Tibial nerve (tissue), 4 donors: ENCODE results near the gene PSME3IP1. TPM values are rescaled to one million over a fixed set of nuclear protein-coding genes. Genes with fewer than 3 reads are reported as not detected.

Experiments used
- DNase-seq, 2 donors: peaks; one replicate each; pipeline ENCODE4 v3.0.0-alpha.2; 2019; ENCODE audit warnings: low spot score in 2 of 2
- H3K27ac ChIP-seq, 4 donors: fragments of 200-600 bp; sonication (generic) in 3 of 4; one replicate each; pipeline ENCODE4 v1.5.1; 2017 to 2019; ENCODE audit warnings: mild to moderate bottlenecking in 1 of 4
- H3K27me3 ChIP-seq, 2 donors: fragments of 200-600 bp; sonication (generic) in 1 of 2; one replicate each; pipeline versions ENCODE4 v1.5.1 to v1.6.0; 2017 to 2019
- H3K36me3 ChIP-seq, 3 donors: fragments of 200-600 bp; sonication (generic); one replicate each; pipeline ENCODE4 v1.5.1; 2018 to 2019
- H3K4me1 ChIP-seq, 4 donors: fragments of 200-600 bp; sonication (generic) in 3 of 4; one replicate each; pipeline ENCODE4 v1.5.1; 2017 to 2019
- H3K4me3 ChIP-seq, 4 donors: fragments of 200-600 bp; sonication (generic) in 3 of 4; one replicate each; pipeline ENCODE4 v1.5.1; 2017 to 2019; ENCODE audit warnings: mild to moderate bottlenecking in 1 of 4, moderate library complexity in 1 of 4
- H3K9me3 ChIP-seq, 4 donors: fragments of 200-600 bp; sonication (generic) in 3 of 4; one replicate each; pipeline ENCODE4 v1.5.1; 2017 to 2019
- CTCF ChIP-seq, 5 experiments: fragments of 200-600 bp in 3 of 5; fragments of 450-650 bp in 2 of 5; sonication (generic) in 3 of 5; IDR thresholded peaks; one replicate each; pipeline ENCODE4 v1.5.1; 2016 to 2019; ENCODE audit warnings: antibody characterized with exemption in 5 of 5, mild to moderate bottlenecking in 3 of 5, moderate library complexity in 2 of 5
- EP300 ChIP-seq, 2 donors: sonication (generic); formaldehyde crosslinking; IDR thresholded peaks; one replicate each; pipeline ENCODE4 v1.6.1; 2017; ENCODE audit warnings: antibody characterized with exemption in 2 of 2, mild to moderate bottlenecking in 1 of 2
- POLR2A ChIP-seq, 2 donors: fragments of 450-650 bp; IDR thresholded peaks; one replicate each; pipeline ENCODE4 v1.6.1; 2017; ENCODE audit warnings: antibody characterized with exemption in 2 of 2, mild to moderate bottlenecking in 2 of 2, moderate library complexity in 2 of 2
- WGBS, 2 donors: methylation state at CpG; one replicate each; pipeline ENCODE4 v1.1.5; 2018; 5-methylcytosine and 5-hydroxymethylcytosine counted together
- total RNA-seq, 4 donors: library from RNA; depleted of rRNA; stranded (reverse); fragments of >200 nt; gene quantifications; one replicate each; pipeline ENCODE4 v1.1.0, GENCODE V29; 2016

PSME3IP1 gene
- total RNA-seq, 4 donors from 2014 or later: 58.4 to 100 (median 69.7) TPM

- Histone ChIP-seq H3K36me3 (peaks cover 0 to 18% (median 0%) of the 10 kb centered on the region in 3 donors), H3K4me3 (no peak overlapping the region), H3K27me3 (no peaks in the 10 kb centered on the region), H3K4me1 (peaks cover 0 to 81% (median 28%) of the 10 kb centered on the region in 4 donors), H3K9me3 (no peaks in the 10 kb centered on the region), H3K27ac (peak overlapping the region in 2 of 4 donors; percentile 0 to 87)
- WGBS, 2 donors: 80 to 81% methylated on average over 22 to 24 of the region's 24 CpGs
- DNase-seq: no peak
- TF ChIP-seq CTCF (IDR thresholded peaks at IDR 0.05) (no peak), EP300 (IDR thresholded peaks at IDR 0.05) (no peak), POLR2A (IDR thresholded peaks at IDR 0.05) (no peak)
These were observed 39.7 kb downstream of the PSME3IP1 start for GRCh38 chr16:57146040-57146647.

- Histone ChIP-seq H3K9me3 (no peaks in the 10 kb centered on the region), H3K4me1 (peaks cover 0 to 86% (median 28%) of the 10 kb centered on the region in 4 donors), H3K27ac (peak overlapping the region in 2 of 4 donors; percentile 87 to 89), H3K36me3 (peaks cover 0 to 18% (median 0%) of the 10 kb centered on the region in 3 donors), H3K4me3 (no peak overlapping the region), H3K27me3 (no peaks in the 10 kb centered on the region)
- 74 to 76% methylated on average over 13 to 14 of the region's 14 CpGs for WGBS, 2 donors
- TF ChIP-seq EP300 (IDR thresholded peaks at IDR 0.05): no peak
- TF ChIP-seq POLR2A (IDR thresholded peaks at IDR 0.05): no peak
- TF ChIP-seq CTCF (IDR thresholded peaks at IDR 0.05): no peak
- DNase-seq: no peak
These were observed 40.5 kb downstream of the PSME3IP1 start for GRCh38 chr16:57145046-57146021.

GRCh38 chr16:57144027-57144426, 41.8 kb downstream of the PSME3IP1 start:
- no peaks in the 10 kb centered on the region for H3K9me3 ChIP-seq
- WGBS, 2 donors: 93 to 96% methylated on average over 2 of the region's 2 CpGs
- H3K27me3 ChIP-seq: no peaks in the 10 kb centered on the region
- H3K27ac ChIP-seq: peak overlapping the region; percentile 40 to 89 (median 80)
- DNase-seq: no peak
- peaks cover 0 to 6% (median 0%) of the 10 kb centered on the region in 3 donors for H3K36me3 ChIP-seq
- peaks cover 0 to 97% (median 30%) of the 10 kb centered on the region in 4 donors for H3K4me1 ChIP-seq
- no peak for TF ChIP-seq POLR2A (IDR thresholded peaks at IDR 0.05)
- no peak for TF ChIP-seq CTCF (IDR thresholded peaks at IDR 0.05)
- TF ChIP-seq EP300 (IDR thresholded peaks at IDR 0.05): no peak
- no peak overlapping the region for H3K4me3 ChIP-seq

- TF ChIP-seq CTCF (IDR thresholded peaks at IDR 0.05) (no peak), EP300 (IDR thresholded peaks at IDR 0.05) (peak; percentile 22 to 77)
- Histone ChIP-seq H3K27ac (peak overlapping the region; percentile 54 to 89 (median 80)), H3K4me1 (peaks cover 0 to 90% (median 30%) of the 10 kb centered on the region in 4 donors)
These were observed 42.5 kb downstream of the PSME3IP1 start for GRCh38 chr16:57143149-57143921.

More at GRCh38 chr16:57143149-57143921, 42.5 kb downstream of the PSME3IP1 start:
- H3K27me3 ChIP-seq: no peaks in the 10 kb centered on the region
- peaks cover 0 to 3% (median 0%) of the 10 kb centered on the region in 3 donors for H3K36me3 ChIP-seq
- WGBS, 2 donors: 28 to 41% methylated on average over 11 to 12 of the region's 14 CpGs
- H3K9me3 ChIP-seq: no peaks in the 10 kb centered on the region
- H3K4me3 ChIP-seq: no peak overlapping the region
- peak in 1 of 2 donors; percentile 36 for DNase-seq
